ENCODE results near the gene F12. TPM values are rescaled to one million over a fixed set of nuclear protein-coding genes. Genes with fewer than 3 reads are reported as not detected.

Gene F12
- total RNA-seq, 1 donor from 2014 or later = 0.31 TPM

DNA sequence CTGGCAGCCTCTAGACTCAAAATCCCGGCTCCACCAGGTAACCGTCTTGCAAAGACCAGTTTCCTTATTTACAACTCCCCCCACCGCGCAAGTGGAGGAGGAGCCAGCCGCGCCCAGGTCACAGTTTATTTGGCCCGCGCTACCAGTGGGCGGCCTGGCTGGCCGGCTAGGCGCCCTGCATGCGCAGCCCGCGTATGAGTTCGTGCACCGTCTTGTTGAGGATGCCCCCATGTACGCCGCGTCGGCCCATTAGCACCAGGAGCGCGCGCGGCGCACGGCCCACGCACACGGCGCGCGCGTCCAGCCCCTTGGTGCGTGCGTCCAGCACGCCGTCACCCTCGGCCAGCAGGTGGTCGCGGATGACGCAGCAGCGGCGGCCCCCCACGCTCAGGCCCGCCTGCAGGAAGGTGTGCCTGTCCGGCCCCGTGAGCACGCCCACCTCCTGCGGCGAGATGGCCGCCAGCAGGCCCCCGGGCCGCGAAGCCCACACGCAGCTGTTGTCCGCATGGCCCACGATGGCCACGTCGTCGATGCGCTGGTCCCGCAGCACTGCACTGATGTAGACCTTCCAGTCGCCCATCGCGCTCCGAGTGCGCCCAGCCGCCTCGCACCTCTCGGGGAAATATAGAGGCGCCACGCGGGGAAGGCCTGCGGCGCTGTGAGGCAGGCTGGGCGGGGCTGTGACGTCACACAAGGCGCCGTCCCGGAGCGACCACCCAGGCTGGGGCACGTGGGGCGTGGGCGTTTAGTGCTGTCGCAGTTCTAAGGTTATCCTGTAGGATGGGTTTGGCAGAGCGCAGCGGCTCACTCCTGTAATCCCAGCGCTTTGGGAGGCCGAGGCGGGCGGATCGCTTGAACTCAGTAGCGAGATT lies 9.1 kb downstream of the F12 start, which contains the start of gene PFN3:
Gene PFN3 (minus strand): TSS at position 665 of the 872 bp plus-strand sequence. CDS start 85 bp downstream, at position 580.
- Mint-ChIP-seq H3K4me3 (no peak within 1 kb of the TSS), H3K27ac (no peak within 1 kb of the TSS)
- POLR2A ChIA-PET = interaction anchor here (0.9 to 6.3 kb wide), 3 partner anchors 31 to 54 kb away, joined by 3 to 66 read pairs (median 3); partner anchors contain the start of gene PRR7

GRCh38 chr5:177397875-177398390 lies 11.4 kb downstream of the F12 start:
- DNase-seq (no peak), ATAC-seq (ENCODE audit: low read depth) (no peak)
- Mint-ChIP-seq H3K27me3 (peaks cover 5% of the 10 kb centered on the region), H3K4me1 (peaks cover 11% of the 10 kb centered on the region), H3K36me3 (ENCODE audit: low read depth) (no peaks in the 10 kb centered on the region), H3K4me3 (no peak overlapping the region), H3K9me3 (no peaks in the 10 kb centered on the region), H3K27ac (no peak overlapping the region)
- CTCF ChIA-PET = no interaction called here
- POLR2A ChIA-PET = no interaction called here
- intact Hi-C loops (cut with micrococcal nuclease) = loop anchor here (10.0 kb wide), 1 partner anchor 197 kb away; the partner anchor contains the start of gene TMED9
- TF ChIP-seq CTCF (IDR thresholded peaks at IDR 0.05) = no peak

More for the DNA sequence above, 9.1 kb downstream of the F12 start, which contains the start of gene PFN3:
- no peak for DNase-seq
- no peak for ATAC-seq (ENCODE audit: low read depth)
- Mint-ChIP-seq H3K36me3 (ENCODE audit: low read depth) (no peaks in the 10 kb centered on the region), H3K9me3 (no peaks in the 10 kb centered on the region), H3K27me3 (peaks cover 5% of the 10 kb centered on the region), H3K4me1 (peaks cover 23% of the 10 kb centered on the region)
- CTCF ChIA-PET = interaction anchor here (7.3 to 8.5 kb wide), 2 partner anchors 11 to 49 kb away, joined by 85 to 293 read pairs; partner anchors contain the start of gene PRR7
- intact Hi-C loops (cut with micrococcal nuclease) = loop anchor here (10.0 kb wide), 1 partner anchor 195 kb away; the partner anchor contains the start of gene TMED9
- TF ChIP-seq CTCF (IDR thresholded peaks at IDR 0.05) = no peak

- no peak for TF ChIP-seq CTCF (IDR thresholded peaks at IDR 0.05)
- no peak overlapping the region for H3K4me3 Mint-ChIP-seq
- no peak overlapping the region for H3K27ac Mint-ChIP-seq
- H3K9me3 Mint-ChIP-seq = no peaks in the 10 kb centered on the region
- POLR2A ChIA-PET = no interaction called here
- ATAC-seq (ENCODE audit: low read depth) (no peak), DNase-seq (no peak)
- CTCF ChIA-PET = no interaction called here
- no peaks in the 10 kb centered on the region for H3K36me3 Mint-ChIP-seq (ENCODE audit: low read depth)
- H3K4me1 Mint-ChIP-seq = peaks cover 4% of the 10 kb centered on the region
- peaks cover 5% of the 10 kb centered on the region for H3K27me3 Mint-ChIP-seq
- intact Hi-C loops (cut with micrococcal nuclease) = loop anchor here (10.0 kb wide), 1 partner anchor 198 kb away; the partner anchor contains the start of gene TMED9
Observed at GRCh38 chr5:177396807-177397206, 12.6 kb downstream of the F12 start.

DNA sequence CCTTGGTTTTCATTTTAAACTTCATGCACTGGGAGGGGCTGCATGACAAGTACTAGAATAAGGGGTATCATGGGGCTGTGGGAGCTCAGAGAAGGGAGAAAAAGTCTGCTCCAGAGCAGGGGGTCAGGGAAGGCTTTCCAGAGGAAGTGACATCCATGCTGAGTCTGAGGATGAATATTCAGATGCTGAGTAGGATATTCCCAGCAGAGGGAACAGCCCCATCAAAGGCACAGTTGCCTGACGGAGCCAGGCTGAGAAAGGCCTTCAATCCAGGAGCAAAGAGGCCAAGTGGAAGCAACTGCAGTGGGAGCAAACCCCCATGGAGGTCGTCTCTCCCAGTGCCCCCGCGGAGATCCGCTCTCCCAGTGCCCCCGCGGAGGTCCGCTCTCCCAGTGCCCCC lies 13.3 kb downstream of the F12 start:
- ChIA-PET POLR2A (no interaction called here), CTCF (interaction anchor here (2.3 kb wide), 1 partner anchor 59 kb away, joined by 8 read pairs; no protein-coding TSS in a partner anchor)
- Mint-ChIP-seq H3K9me3 (no peaks in the 10 kb centered on the region), H3K27me3 (peaks cover under 1% of the 10 kb centered on the region), H3K4me1 (peaks cover 4% of the 10 kb centered on the region), H3K4me3 (no peak overlapping the region), H3K27ac (no peak overlapping the region), H3K36me3 (ENCODE audit: low read depth) (no peaks in the 10 kb centered on the region)
- no peak for TF ChIP-seq CTCF (IDR thresholded peaks at IDR 0.05)
- intact Hi-C loops (cut with micrococcal nuclease) = loop anchor here (10.0 kb wide), 1 partner anchor 199 kb away; the partner anchor contains the start of gene TMED9
- no peak for DNase-seq
- ATAC-seq (ENCODE audit: low read depth) = no peak
